Measurements from ENCODE around the gene LTBP1. TPM values are rescaled to one million over a fixed set of nuclear protein-coding genes. Genes with fewer than 3 reads are reported as not detected.

Gene LTBP1
- total and polyA plus RNA-seq, 2 experiments from 2014 or later: 15.7 to 49.8 TPM

GRCh38 chr2:32904074-32904473 is 42.7 kb upstream of the LTBP1 start:
- Histone ChIP-seq H3K36me3 (ENCODE audit: insufficient read depth) (no peaks in the 10 kb centered on the region), H3K4me1 (ENCODE audit: insufficient read depth) (0 out of 2 replicates have a peak, but pooled peaks cover 3% of the 10 kb centered on the region), H3K27ac (ENCODE audit: low read depth) (no peak overlapping the region), H3K4me3 (no peak overlapping the region), H3F3A (replicated peaks; ENCODE audit: low read depth) (no peaks in the 10 kb centered on the region), H3K79me2 (replicated peaks; ENCODE audit: insufficient read depth) (no peaks in the 10 kb centered on the region), H2AFZ (no peak overlapping the region), H3K4me2 (no peak overlapping the region), H3K9me2 (ENCODE audit: insufficient read depth) (no peaks in the 10 kb centered on the region), H3K27me3 (ENCODE audit: insufficient read depth) (no peaks in the 10 kb centered on the region), H4K20me1 (replicated peaks; ENCODE audit: insufficient read depth) (no peaks in the 10 kb centered on the region)
- Mint-ChIP-seq H3K27ac (no peak overlapping the region), H3K4me1 (no peaks in the 10 kb centered on the region; the same call in 2 of the 3 replicates), H3K9me3 (no peaks in the 10 kb centered on the region; the same call in 2 of the 3 replicates), H3K27me3 (ENCODE audit: insufficient read depth, low read depth, poor library complexity) (no peaks in the 10 kb centered on the region), H3K4me3 (no peak overlapping the region), H3K36me3 (ENCODE audit: low read depth) (no peaks in the 10 kb centered on the region)
- DNase-seq (ENCODE audit: low spot score): no peak
- no peak for ATAC-seq
- TF ChIP-seq JUNB (IDR thresholded peaks at IDR 0.05; ENCODE audit: unreplicated experiment): no peak
- no peak for TF ChIP-seq ZNF114 (CRISPR knock-in tag; IDR thresholded peaks at IDR 0.05)
- no peak for TF ChIP-seq ETS1 (IDR thresholded peaks at IDR 0.05)
- no peak for TF ChIP-seq NANOG (IDR thresholded peaks at IDR 0.05; ENCODE audit: borderline replicate concordance)

GRCh38 chr2:32904751-32905150 is 42.0 kb upstream of the LTBP1 start:
- Mint-ChIP-seq H3K4me3 (no peak overlapping the region), H3K9me3 (no peaks in the 10 kb centered on the region; the same call in 2 of the 3 replicates), H3K4me1 (no peaks in the 10 kb centered on the region; the same call in 2 of the 3 replicates), H3K27ac (no peak overlapping the region), H3K36me3 (ENCODE audit: low read depth) (no peaks in the 10 kb centered on the region), H3K27me3 (ENCODE audit: insufficient read depth, low read depth, poor library complexity) (no peaks in the 10 kb centered on the region)
- ATAC-seq (peak; percentile 48; the same call in 2 of the 3 replicates), DNase-seq (ENCODE audit: low spot score) (no peak)
- H4K20me1 ChIP-seq (replicated peaks; ENCODE audit: insufficient read depth): no peaks in the 10 kb centered on the region
- H3K27me3 ChIP-seq (ENCODE audit: insufficient read depth): no peaks in the 10 kb centered on the region
- no peaks in the 10 kb centered on the region for H3K79me2 ChIP-seq (replicated peaks; ENCODE audit: insufficient read depth)
- H3K4me1 ChIP-seq (ENCODE audit: insufficient read depth): 0 out of 2 replicates have a peak, but pooled peaks cover 3% of the 10 kb centered on the region
- H3K4me3 ChIP-seq: no peak overlapping the region
- no peak overlapping the region for H3K27ac ChIP-seq (ENCODE audit: low read depth)
- H3K4me2 ChIP-seq: no peak overlapping the region
- H2AFZ ChIP-seq: peak overlapping the region; percentile 12; the same call in 1 of the 2 replicates
- H3K9me2 ChIP-seq (ENCODE audit: insufficient read depth): no peaks in the 10 kb centered on the region
- H3F3A ChIP-seq (replicated peaks; ENCODE audit: low read depth): no peaks in the 10 kb centered on the region
- no peaks in the 10 kb centered on the region for H3K36me3 ChIP-seq (ENCODE audit: insufficient read depth)
- TF ChIP-seq ZNF331 (CRISPR knock-in tag; IDR thresholded peaks at IDR 0.05; ENCODE audit: low read depth): no peak
- TF ChIP-seq JUNB (IDR thresholded peaks at IDR 0.05; ENCODE audit: unreplicated experiment): no peak
- no peak for TF ChIP-seq ZNF462 (CRISPR knock-in tag; IDR thresholded peaks at IDR 0.05)
- TF ChIP-seq ZNF114 (CRISPR knock-in tag; IDR thresholded peaks at IDR 0.05): no peak
- no peak for TF ChIP-seq STAT1 (IDR thresholded peaks at IDR 0.05; ENCODE audit: unreplicated experiment)
- no peak for TF ChIP-seq EZH2phosphoT487 (IDR thresholded peaks at IDR 0.05; ENCODE audit: unreplicated experiment)
- TF ChIP-seq POLR2AphosphoS5 (IDR thresholded peaks at IDR 0.05; ENCODE audit: low read depth): no peak
- TF ChIP-seq CREB1 (CRISPR knock-in tag; IDR thresholded peaks at IDR 0.05; ENCODE audit: low read depth): no peak
- TF ChIP-seq CTCF (conservative IDR thresholded peaks at IDR 0.05; ENCODE audit: low read depth in 2 of 2): no peak
- TF ChIP-seq NANOG (IDR thresholded peaks at IDR 0.05; ENCODE audit: borderline replicate concordance): no peak
- no peak for TF ChIP-seq ETS1 (IDR thresholded peaks at IDR 0.05)

All from GM23338 (cell line).